Type B pancreatic cell (in vitro differentiated cells): ENCODE measurements around the gene HAUS1. TPM values are rescaled to one million over a fixed set of nuclear protein-coding genes. Genes with fewer than 3 reads are reported as not detected.

Source experiments
- DNase-seq: peaks from one replicate; pipeline ENCODE4 v3.0.0; 2021; ENCODE audit warnings: mixed read lengths; ENCODE audit not compliant: unreplicated experiment; ENCODE audit errors: extremely low spot score
- H3K27ac Mint-ChIP-seq: 2 replicates; pipeline ENCODE4 v1.8.0; 2021; ENCODE audit warnings: mild to moderate bottlenecking, mixed read lengths
- H3K27me3 Mint-ChIP-seq: 2 replicates; pipeline ENCODE4 v1.8.0; 2021; ENCODE audit warnings: mixed read lengths
- H3K36me3 Mint-ChIP-seq: 2 replicates; pipeline ENCODE4 v1.8.0; 2021; ENCODE audit warnings: mixed read lengths
- H3K4me1 Mint-ChIP-seq: one replicate; pipeline ENCODE4 v1.8.0; 2021; ENCODE audit warnings: mixed read lengths; ENCODE audit not compliant: unreplicated experiment
- H3K4me3 Mint-ChIP-seq: 2 replicates; pipeline ENCODE4 v1.8.0; 2021; ENCODE audit warnings: mild to moderate bottlenecking, mixed read lengths
- H3K9me3 Mint-ChIP-seq: 2 replicates; pipeline ENCODE4 v1.8.0; 2021; ENCODE audit warnings: mixed read lengths
- total RNA-seq: library from RNA; stranded (reverse); gene quantifications from 2 replicates; pipeline ENCODE4 v1.2.1, GENCODE V29; 2021; ENCODE audit warnings: low replicate concordance
- TF ChIP-seq, protein P1 (sequence below): fragments of 200-600 bp; sonication (generic); conservative IDR thresholded peaks from 2 replicates; pipeline ENCODE4 v1.5.0; 2021; ENCODE audit warnings: antibody characterized with exemption, mild to moderate bottlenecking

Gene HAUS1
- total RNA-seq, 1 donor from 2014 or later: 55.1 TPM

DNA sequence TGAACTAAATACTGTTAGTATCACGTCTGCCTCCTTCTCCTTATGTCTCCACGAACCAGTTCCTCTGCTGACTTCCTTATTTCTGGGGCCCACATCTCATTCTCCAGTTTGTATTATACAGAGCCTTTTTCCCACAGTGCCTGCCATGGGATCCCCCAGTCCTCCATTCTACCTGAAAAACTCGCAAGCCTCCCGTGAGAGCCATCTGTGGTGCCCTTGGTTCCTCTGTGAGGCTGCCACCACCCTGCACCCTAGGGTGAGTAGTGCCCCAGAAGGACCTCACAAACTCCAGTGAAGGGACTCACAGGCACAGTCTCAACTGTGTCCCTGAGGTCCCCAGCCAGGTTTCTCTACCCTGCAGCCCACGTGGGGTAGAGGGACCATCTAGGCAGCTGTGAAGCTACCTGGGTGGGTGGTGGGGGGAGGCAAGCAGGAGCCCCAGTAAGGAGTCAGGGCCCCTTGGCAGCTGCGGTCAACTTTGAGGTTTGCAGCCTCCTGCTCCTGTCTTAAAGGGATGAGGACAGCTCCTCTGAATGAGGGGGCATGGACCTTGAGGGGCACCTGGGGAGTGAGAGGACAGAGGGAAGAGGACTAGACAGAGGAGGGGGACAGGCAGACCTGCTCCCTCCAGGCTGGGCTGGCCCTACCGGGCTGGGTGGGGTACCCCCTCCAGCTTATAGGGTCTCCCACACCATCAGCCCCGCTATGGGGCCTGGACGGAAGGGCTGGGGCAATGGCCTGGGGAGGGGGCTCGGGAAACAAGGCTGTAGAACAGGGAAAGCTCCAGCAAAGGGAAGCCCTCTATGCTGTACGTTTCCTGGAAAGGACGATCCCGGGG is 33.2 kb upstream of the HAUS1 start:
- Mint-ChIP-seq H3K27ac (peak overlapping the region; percentile 58), H3K9me3 (no peaks in the 10 kb centered on the region), H3K36me3 (no peaks in the 10 kb centered on the region), H3K4me1 (peaks cover 17% of the 10 kb centered on the region), H3K27me3 (peaks cover 2% of the 10 kb centered on the region), H3K4me3 (peak overlapping the region; percentile 73)
- TF ChIP-seq, protein P1, sequence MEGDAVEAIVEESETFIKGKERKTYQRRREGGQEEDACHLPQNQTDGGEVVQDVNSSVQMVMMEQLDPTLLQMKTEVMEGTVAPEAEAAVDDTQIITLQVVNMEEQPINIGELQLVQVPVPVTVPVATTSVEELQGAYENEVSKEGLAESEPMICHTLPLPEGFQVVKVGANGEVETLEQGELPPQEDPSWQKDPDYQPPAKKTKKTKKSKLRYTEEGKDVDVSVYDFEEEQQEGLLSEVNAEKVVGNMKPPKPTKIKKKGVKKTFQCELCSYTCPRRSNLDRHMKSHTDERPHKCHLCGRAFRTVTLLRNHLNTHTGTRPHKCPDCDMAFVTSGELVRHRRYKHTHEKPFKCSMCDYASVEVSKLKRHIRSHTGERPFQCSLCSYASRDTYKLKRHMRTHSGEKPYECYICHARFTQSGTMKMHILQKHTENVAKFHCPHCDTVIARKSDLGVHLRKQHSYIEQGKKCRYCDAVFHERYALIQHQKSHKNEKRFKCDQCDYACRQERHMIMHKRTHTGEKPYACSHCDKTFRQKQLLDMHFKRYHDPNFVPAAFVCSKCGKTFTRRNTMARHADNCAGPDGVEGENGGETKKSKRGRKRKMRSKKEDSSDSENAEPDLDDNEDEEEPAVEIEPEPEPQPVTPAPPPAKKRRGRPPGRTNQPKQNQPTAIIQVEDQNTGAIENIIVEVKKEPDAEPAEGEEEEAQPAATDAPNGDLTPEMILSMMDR: no peak
- peak; percentile 57 for DNase-seq

DNA sequence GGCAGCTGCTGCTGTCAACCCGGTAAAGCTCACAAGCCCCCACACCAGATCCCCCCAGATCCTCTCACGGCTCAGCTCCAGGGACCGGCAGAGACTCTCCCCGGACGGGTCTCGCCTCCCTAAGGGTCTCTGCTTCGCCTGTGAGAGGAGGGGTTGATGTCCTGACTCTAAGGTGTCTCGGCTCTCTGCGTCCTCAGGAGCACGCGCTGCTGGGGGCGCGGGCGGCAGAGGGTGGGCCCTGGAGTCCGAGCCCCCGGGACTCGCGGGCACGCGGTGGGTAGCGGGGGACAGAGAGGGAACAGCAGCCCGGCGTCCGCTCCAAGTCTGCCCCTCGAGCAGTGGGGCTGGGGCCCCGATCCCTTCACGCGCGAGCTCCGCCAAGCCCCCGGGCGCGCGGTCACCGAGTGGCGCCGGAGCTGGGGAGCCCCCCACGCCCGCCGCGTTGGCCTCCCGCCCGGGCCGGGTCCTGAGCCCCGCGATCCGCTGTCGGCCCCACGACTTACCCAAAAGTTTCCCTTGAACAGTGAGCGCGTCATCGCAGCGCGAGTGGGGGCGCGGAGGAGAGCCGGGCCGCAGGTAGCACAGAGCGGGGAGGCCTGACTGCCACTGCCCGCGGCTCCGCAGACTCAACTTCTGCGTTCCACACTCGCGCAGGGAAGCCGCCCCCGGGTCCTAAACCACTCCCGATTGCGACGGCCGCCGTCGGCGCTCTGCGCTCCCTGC is 32.4 kb upstream of the HAUS1 start, which contains the start of gene PSTPIP2:
Gene PSTPIP2 (minus strand): TSS at position 608 of the 723 bp plus-strand sequence. CDS start 72 bp downstream, at position 536.
- Mint-ChIP-seq H3K4me1 (peaks cover 17% of the 10 kb centered on the region), H3K27ac (peak within 1 kb of the TSS; percentile 58), H3K36me3 (no peaks in the 10 kb centered on the region), H3K27me3 (peaks cover 2% of the 10 kb centered on the region), H3K4me3 (peak within 1 kb of the TSS; percentile 88), H3K9me3 (no peaks in the 10 kb centered on the region)
- TF ChIP-seq, protein P1: no peak
- DNase-seq: peak; percentile 82

DNA sequence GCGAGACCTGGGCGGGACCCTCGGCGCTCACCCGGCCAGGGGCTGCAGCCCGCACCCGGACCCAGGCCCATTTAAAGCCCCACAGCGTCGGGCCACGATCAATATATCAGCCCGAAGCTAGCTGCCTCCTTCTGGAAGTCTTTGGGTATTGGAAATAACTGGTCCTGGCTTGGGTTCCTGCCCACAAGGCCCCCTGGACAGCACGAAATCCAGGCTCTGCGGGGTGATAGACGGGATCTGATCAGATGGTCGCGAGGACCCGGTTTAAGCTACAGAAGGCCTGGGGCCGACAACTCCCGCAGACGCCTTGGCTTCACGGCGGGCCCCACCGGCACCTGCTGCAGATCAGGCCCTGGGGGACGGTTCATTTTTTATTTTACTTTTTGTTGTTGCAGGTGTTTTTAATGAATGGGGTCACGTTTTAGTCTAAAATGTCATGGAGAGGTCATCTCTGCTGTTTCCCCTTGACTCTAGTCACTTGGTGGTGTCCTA is 31.8 kb upstream of the HAUS1 start:
- H3K4me1 Mint-ChIP-seq: peaks cover 17% of the 10 kb centered on the region
- peak overlapping the region; percentile 88 for H3K4me3 Mint-ChIP-seq
- no peak overlapping the region for H3K27ac Mint-ChIP-seq
- H3K27me3 Mint-ChIP-seq: peaks cover 2% of the 10 kb centered on the region
- DNase-seq: no peak
- TF ChIP-seq, protein P1: peak; percentile 33
- no peaks in the 10 kb centered on the region for H3K9me3 Mint-ChIP-seq
- no peaks in the 10 kb centered on the region for H3K36me3 Mint-ChIP-seq

DNA sequence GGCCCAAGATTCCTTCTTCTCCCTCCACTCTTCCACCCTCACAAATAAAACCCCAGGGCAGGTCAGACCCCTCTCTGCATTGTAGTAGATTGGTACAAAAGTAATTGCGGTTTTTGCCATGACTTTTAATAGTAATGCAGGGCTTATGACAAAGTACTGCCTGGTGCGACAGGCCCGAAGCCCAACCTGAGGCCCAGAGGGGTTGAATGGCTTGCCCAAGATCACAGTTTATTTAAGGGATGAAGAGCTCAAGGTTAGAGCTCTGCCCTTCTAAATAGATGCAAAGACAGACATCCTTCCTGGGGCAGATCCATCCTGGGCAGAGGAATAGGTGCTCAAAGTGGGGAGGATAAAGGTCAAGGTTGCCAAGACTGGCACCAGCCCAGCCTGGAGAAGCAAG is 31.2 kb upstream of the HAUS1 start:
- Mint-ChIP-seq H3K27me3 (peaks cover 2% of the 10 kb centered on the region), H3K27ac (no peak overlapping the region), H3K36me3 (no peaks in the 10 kb centered on the region), H3K9me3 (no peaks in the 10 kb centered on the region), H3K4me1 (peaks cover 17% of the 10 kb centered on the region), H3K4me3 (peak overlapping the region; percentile 88)
- TF ChIP-seq, protein P1: no peak
- DNase-seq: no peak

DNA sequence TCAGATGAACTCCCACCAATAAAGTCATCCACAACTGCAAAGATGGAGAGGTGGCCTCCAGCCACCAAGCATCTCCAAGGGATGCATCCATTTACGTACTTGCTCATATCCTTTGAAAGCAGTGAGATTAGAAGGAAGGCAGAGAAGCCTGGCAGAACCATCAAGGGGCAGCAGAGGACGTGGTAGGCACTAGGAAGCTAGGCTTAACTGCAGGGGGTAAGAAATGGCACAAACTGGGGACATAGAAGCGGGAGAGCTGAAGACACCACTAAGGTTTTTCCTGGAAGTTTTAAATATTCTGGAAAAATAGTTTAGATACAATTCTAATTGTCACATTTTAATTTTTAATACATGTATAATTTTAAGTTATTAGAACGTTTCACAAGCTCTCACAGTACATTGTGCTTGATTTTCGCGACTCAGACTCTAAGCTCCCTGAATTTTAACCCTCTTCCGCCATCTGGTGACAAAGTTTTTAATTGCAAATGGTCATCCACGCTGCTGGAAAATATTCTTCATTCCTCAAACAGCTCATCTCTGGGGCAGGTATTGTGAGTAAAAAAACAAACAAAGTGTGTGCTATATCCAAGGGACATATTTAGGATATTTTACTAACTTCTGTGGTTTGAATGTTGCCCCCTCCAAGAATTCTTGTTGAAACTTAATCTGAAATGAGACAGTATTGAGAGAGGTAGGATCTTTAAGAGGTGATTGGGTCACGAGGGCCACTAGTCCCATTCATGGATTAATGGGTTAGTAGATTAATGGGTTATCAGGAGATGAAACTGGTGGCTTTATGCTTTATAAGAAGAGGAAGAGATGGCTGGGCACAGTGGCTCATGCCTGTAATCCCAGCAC is 30.5 kb upstream of the HAUS1 start:
- peaks cover 2% of the 10 kb centered on the region for H3K27me3 Mint-ChIP-seq
- H3K9me3 Mint-ChIP-seq: no peaks in the 10 kb centered on the region
- peak overlapping the region; percentile 88 for H3K4me3 Mint-ChIP-seq
- H3K27ac Mint-ChIP-seq: no peak overlapping the region
- TF ChIP-seq, protein P1: peak; percentile 83
- DNase-seq: no peak
- peaks cover 17% of the 10 kb centered on the region for H3K4me1 Mint-ChIP-seq
- no peaks in the 10 kb centered on the region for H3K36me3 Mint-ChIP-seq
